Neural cell (in vitro differentiated cells): Measurements from ENCODE around the gene TBC1D5. TPM values are rescaled to one million over a fixed set of nuclear protein-coding genes. Genes with fewer than 3 reads are reported as not detected.

Source experiments
- H2AFZ ChIP-seq: fragments of 200-600, 300-800 bp; sonication (generic), shearing (Covaris generic); 2 replicates; pipeline ENCODE4 v1.6.0; 2014; ENCODE audit warnings: low read depth, mild to moderate bottlenecking, antibody characterized with exemption, low read length, moderate library complexity
- H3F3A ChIP-seq: fragments of 200-600 bp; shearing (Covaris generic); 2 replicates; pipeline ENCODE4 v1.6.1; 2016; ENCODE audit warnings: mild to moderate bottlenecking, moderate library complexity, mixed read lengths, antibody characterized with exemption, low read length; ENCODE audit not compliant: insufficient read depth, poor library complexity, severe bottlenecking
- H3K27ac ChIP-seq: fragments of 200-600, 300-800 bp; sonication (generic), shearing (Covaris generic); 2 replicates; pipeline ENCODE4 v1.5.1; 2014; ENCODE audit warnings: mild to moderate bottlenecking, low read length, moderate library complexity
- H3K27me3 ChIP-seq: fragments of 300-800, 200-600 bp; sonication (generic), shearing (Covaris generic); 2 replicates; pipeline ENCODE4 v1.6.0; 2014; ENCODE audit warnings: mild to moderate bottlenecking, low read depth, low read length, moderate library complexity; ENCODE audit not compliant: insufficient read depth
- H3K36me3 ChIP-seq: fragments of 300-800, 200-600 bp; sonication (generic), shearing (Covaris generic); 2 replicates; pipeline ENCODE4 v1.5.1; 2014; ENCODE audit warnings: mild to moderate bottlenecking, antibody characterized with exemption, low read length, moderate library complexity; ENCODE audit not compliant: insufficient read depth
- H3K4me2 ChIP-seq: fragments of 300-800, 200-600 bp; sonication (generic), shearing (Covaris generic); 2 replicates; pipeline ENCODE4 v1.6.0; 2014; ENCODE audit warnings: mild to moderate bottlenecking, low read length
- H3K4me3 ChIP-seq: fragments of 300-800, 200-600 bp; sonication (generic), shearing (Covaris generic); 2 replicates; pipeline ENCODE4 v1.5.1; 2014; ENCODE audit warnings: mild to moderate bottlenecking, low read length, moderate library complexity
- H3K79me2 ChIP-seq: fragments of 200-600 bp; shearing (Covaris generic); replicated peaks from 2 replicates; pipeline ENCODE4 v1.6.0; 2014; ENCODE audit warnings: mild to moderate bottlenecking, low read length, moderate library complexity; ENCODE audit not compliant: insufficient read depth
- H3K9ac ChIP-seq: fragments of 300-800, 200-600 bp; sonication (generic), shearing (Covaris generic); 2 replicates; pipeline ENCODE4 v1.6.1; 2016; ENCODE audit warnings: mild to moderate bottlenecking, low read length, mixed read lengths
- H3K9me2 ChIP-seq: fragments of 200-600 bp; shearing (Covaris generic); 2 replicates; pipeline ENCODE4 v1.6.1; 2016; ENCODE audit warnings: mild to moderate bottlenecking, low read length, mixed read lengths; ENCODE audit not compliant: insufficient read depth
- H3K9me3 ChIP-seq: fragments of 200-600, 300-800 bp; sonication (generic), shearing (Covaris generic); 2 replicates; pipeline ENCODE4 v1.6.1; 2016; ENCODE audit warnings: mild to moderate bottlenecking, mixed run types, low read length, moderate library complexity, mixed read lengths
- H4K20me1 ChIP-seq: fragments of 200-600 bp; shearing (Covaris generic); 2 replicates; pipeline ENCODE4 v1.6.1; 2016; ENCODE audit warnings: mild to moderate bottlenecking, mixed run types; ENCODE audit not compliant: insufficient read depth
- EP300 ChIP-seq: fragments of 450-650 bp; conservative IDR thresholded peaks from 2 replicates; pipeline ENCODE4 v1.6.1; 2014; ENCODE audit warnings: antibody characterized with exemption, mild to moderate bottlenecking, moderate library complexity; ENCODE audit not compliant: poor library complexity, severe bottlenecking
- EZH2 ChIP-seq: fragments of 200-600, 300-800 bp; shearing (Covaris generic), sonication (generic); IDR thresholded peaks from 2 replicates; pipeline ENCODE4 v1.6.1; 2014; ENCODE audit warnings: antibody characterized with exemption, low read length, borderline replicate concordance, mild to moderate bottlenecking; ENCODE audit not compliant: insufficient read depth, poor library complexity, severe bottlenecking
- MXI1 ChIP-seq: fragments of 450-650 bp; conservative IDR thresholded peaks from 2 replicates; pipeline ENCODE4 v1.6.1; 2014; ENCODE audit warnings: antibody characterized with exemption, mild to moderate bottlenecking; ENCODE audit not compliant: poor library complexity, severe bottlenecking
- POLR2AphosphoS5 ChIP-seq: IDR thresholded peaks from 2 replicates; pipeline ENCODE4 v1.6.1; 2012
- RAD21 ChIP-seq: fragments of 450-650 bp; conservative IDR thresholded peaks from 2 replicates; pipeline ENCODE4 v1.6.1; 2014; ENCODE audit warnings: antibody characterized with exemption, mild to moderate bottlenecking, moderate library complexity
- SMC3 ChIP-seq: fragments of 450-650 bp; conservative IDR thresholded peaks from 2 replicates; pipeline ENCODE4 v1.6.1; 2014; ENCODE audit warnings: antibody characterized with exemption, mild to moderate bottlenecking, moderate library complexity; ENCODE audit not compliant: poor library complexity
- TAF1 ChIP-seq: IDR thresholded peaks from 2 replicates; pipeline ENCODE4 v1.6.1; 2012; ENCODE audit warnings: low read depth
- polyA plus RNA-seq: library from polyadenylated mRNA; depleted of rRNA; stranded (reverse); fragments of >200 nt; gene quantifications from 2 replicates; pipeline ENCODE4 v1.2.3, GENCODE V29; 2014
- TF ChIP-seq, protein P1 (sequence below): fragments of 450-650 bp; IDR thresholded peaks from 2 replicates; pipeline ENCODE4 v1.5.1; 2014; ENCODE audit warnings: antibody characterized with exemption, mild to moderate bottlenecking, moderate library complexity; ENCODE audit not compliant: poor library complexity, severe bottlenecking
- TF ChIP-seq, protein P2 (sequence below): IDR thresholded peaks from 2 replicates; pipeline ENCODE4 v1.6.1; 2012; ENCODE audit warnings: borderline replicate concordance

Gene TBC1D5
- polyA plus RNA-seq, 1 donor from 2014 or later, result 28.3 TPM

DNA sequence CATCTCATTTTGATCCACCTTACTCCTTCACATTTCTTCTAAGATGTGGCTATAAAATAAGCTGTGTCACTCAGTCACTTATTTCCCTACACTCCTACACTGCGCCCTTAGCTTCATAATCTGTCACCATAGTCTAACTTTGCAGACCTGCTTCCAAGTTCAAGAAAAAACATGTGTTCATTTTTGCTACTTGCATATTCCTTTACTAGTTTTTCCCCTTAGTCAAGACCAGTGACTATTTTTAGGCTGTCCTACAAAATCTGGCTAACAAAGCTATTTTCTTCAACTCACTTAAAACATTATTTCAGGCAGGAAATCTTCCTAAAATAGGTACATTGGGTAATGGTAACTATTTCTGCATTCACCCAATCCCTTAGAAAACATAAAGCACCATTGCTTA, 272.5 kb downstream of the TBC1D5 start:
- H3K9me3 ChIP-seq, result no peaks in the 10 kb centered on the region
- H3K4me3 ChIP-seq, result no peak overlapping the region
- H3K4me2 ChIP-seq, result no peak overlapping the region
- H3K9ac ChIP-seq, result no peak overlapping the region
- H3F3A ChIP-seq, result no peaks in the 10 kb centered on the region
- H2AFZ ChIP-seq, result no peak overlapping the region
- no peaks in the 10 kb centered on the region for H3K79me2 ChIP-seq
- H3K36me3 ChIP-seq, result no peaks in the 10 kb centered on the region
- H4K20me1 ChIP-seq, result no peaks in the 10 kb centered on the region
- TF ChIP-seq, protein P1, sequence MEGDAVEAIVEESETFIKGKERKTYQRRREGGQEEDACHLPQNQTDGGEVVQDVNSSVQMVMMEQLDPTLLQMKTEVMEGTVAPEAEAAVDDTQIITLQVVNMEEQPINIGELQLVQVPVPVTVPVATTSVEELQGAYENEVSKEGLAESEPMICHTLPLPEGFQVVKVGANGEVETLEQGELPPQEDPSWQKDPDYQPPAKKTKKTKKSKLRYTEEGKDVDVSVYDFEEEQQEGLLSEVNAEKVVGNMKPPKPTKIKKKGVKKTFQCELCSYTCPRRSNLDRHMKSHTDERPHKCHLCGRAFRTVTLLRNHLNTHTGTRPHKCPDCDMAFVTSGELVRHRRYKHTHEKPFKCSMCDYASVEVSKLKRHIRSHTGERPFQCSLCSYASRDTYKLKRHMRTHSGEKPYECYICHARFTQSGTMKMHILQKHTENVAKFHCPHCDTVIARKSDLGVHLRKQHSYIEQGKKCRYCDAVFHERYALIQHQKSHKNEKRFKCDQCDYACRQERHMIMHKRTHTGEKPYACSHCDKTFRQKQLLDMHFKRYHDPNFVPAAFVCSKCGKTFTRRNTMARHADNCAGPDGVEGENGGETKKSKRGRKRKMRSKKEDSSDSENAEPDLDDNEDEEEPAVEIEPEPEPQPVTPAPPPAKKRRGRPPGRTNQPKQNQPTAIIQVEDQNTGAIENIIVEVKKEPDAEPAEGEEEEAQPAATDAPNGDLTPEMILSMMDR, result no peak
- TF ChIP-seq SMC3 (no peak), EP300 (no peak), MXI1 (no peak), EZH2 (no peak), TAF1 (no peak), POLR2AphosphoS5 (no peak), RAD21 (no peak)
- TF ChIP-seq, protein P2, sequence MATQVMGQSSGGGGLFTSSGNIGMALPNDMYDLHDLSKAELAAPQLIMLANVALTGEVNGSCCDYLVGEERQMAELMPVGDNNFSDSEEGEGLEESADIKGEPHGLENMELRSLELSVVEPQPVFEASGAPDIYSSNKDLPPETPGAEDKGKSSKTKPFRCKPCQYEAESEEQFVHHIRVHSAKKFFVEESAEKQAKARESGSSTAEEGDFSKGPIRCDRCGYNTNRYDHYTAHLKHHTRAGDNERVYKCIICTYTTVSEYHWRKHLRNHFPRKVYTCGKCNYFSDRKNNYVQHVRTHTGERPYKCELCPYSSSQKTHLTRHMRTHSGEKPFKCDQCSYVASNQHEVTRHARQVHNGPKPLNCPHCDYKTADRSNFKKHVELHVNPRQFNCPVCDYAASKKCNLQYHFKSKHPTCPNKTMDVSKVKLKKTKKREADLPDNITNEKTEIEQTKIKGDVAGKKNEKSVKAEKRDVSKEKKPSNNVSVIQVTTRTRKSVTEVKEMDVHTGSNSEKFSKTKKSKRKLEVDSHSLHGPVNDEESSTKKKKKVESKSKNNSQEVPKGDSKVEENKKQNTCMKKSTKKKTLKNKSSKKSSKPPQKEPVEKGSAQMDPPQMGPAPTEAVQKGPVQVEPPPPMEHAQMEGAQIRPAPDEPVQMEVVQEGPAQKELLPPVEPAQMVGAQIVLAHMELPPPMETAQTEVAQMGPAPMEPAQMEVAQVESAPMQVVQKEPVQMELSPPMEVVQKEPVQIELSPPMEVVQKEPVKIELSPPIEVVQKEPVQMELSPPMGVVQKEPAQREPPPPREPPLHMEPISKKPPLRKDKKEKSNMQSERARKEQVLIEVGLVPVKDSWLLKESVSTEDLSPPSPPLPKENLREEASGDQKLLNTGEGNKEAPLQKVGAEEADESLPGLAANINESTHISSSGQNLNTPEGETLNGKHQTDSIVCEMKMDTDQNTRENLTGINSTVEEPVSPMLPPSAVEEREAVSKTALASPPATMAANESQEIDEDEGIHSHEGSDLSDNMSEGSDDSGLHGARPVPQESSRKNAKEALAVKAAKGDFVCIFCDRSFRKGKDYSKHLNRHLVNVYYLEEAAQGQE, result no peak
- H3K9me2 ChIP-seq, result no peaks in the 10 kb centered on the region
- no peaks in the 10 kb centered on the region for H3K27me3 ChIP-seq
- no peak overlapping the region for H3K27ac ChIP-seq

DNA sequence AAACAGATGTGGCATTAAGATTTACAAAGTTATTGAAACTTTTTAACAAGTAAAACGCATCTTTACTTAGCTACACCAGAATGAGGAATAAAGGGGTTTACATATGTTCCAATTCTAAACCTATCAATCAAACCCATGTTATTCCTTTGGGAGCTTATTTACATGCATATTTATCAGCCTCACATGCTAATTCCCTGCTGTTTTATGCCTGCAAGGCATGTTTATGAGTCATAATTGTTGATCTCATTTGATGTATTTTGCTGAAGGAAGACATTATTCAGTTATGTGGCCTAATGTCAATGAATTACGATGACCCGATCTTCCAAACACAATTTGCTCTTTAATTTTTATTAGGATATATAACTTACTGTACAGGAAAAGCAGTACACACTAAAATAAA, 272.9 kb downstream of the TBC1D5 start:
- Histone ChIP-seq H3K9me3 (no peaks in the 10 kb centered on the region), H3K4me2 (no peak overlapping the region), H3K79me2 (no peaks in the 10 kb centered on the region), H2AFZ (no peak overlapping the region), H3K27ac (no peak overlapping the region), H3K4me3 (no peak overlapping the region), H3F3A (no peaks in the 10 kb centered on the region), H3K9me2 (no peaks in the 10 kb centered on the region), H4K20me1 (no peaks in the 10 kb centered on the region), H3K36me3 (no peaks in the 10 kb centered on the region), H3K9ac (no peak overlapping the region), H3K27me3 (no peaks in the 10 kb centered on the region)
- TF ChIP-seq TAF1 (no peak), EP300 (no peak), POLR2AphosphoS5 (no peak), MXI1 (no peak), SMC3 (no peak), EZH2 (no peak), RAD21 (no peak)
- TF ChIP-seq, protein P1, result no peak
- TF ChIP-seq, protein P2, result no peak
